HepG2 (cell line): ENCODE data around the gene MAP2K7.

Experiments
- ATAD3A ChIP-seq: sonication (generic); formaldehyde crosslinking; IDR thresholded peaks from 2 replicates; pipeline ENCODE4 v1.4.0; 2020; ENCODE audit warnings: missing genetic modification reagents
- CREB3 ChIP-seq: sonication (generic); formaldehyde crosslinking; IDR thresholded peaks from 2 replicates; pipeline ENCODE4 v1.5.0; 2020; ENCODE audit warnings: missing genetic modification reagents
- SRF ChIP-seq: IDR thresholded peaks from 2 replicates; pipeline ENCODE4 v1.6.1; 2011; ENCODE audit warnings: mild to moderate bottlenecking, low read depth, low read length, moderate library complexity
- YY1 ChIP-seq: IDR thresholded peaks from 2 replicates; pipeline ENCODE4 v1.6.1; 2011; ENCODE audit warnings: low read length, low read depth, moderate library complexity, mild to moderate bottlenecking; ENCODE audit not compliant: insufficient read depth, insufficient replicate concordance
- ZNF484 ChIP-seq: sonication (generic); formaldehyde crosslinking; IDR thresholded peaks from 2 replicates; pipeline ENCODE4 v1.5.1; 2020; ENCODE audit warnings: mild to moderate bottlenecking, low read depth, missing genetic modification reagents, borderline replicate concordance
- ZNF780A ChIP-seq: sonication (generic); formaldehyde crosslinking; IDR thresholded peaks from 2 replicates; pipeline ENCODE4 v1.8.0; 2022; ENCODE audit warnings: mild to moderate bottlenecking, missing genetic modification reagents, moderate library complexity
- ZNF879 ChIP-seq: sonication (generic); formaldehyde crosslinking; IDR thresholded peaks from 2 replicates; pipeline ENCODE4 v1.8.1; 2023; ENCODE audit warnings: missing genetic modification reagents
- ZXDC ChIP-seq: sonication (generic); formaldehyde crosslinking; IDR thresholded peaks from 2 replicates; pipeline ENCODE4 v1.5.0; 2020; ENCODE audit warnings: mild to moderate bottlenecking, missing genetic modification reagents
- TF ChIP-seq, protein P1 (sequence below), 2 experiments: IDR thresholded peaks; 2 replicates each; pipeline ENCODE4 v1.6.1; 2011 to 2012; ENCODE audit warnings: low read length in 2 of 2, borderline replicate concordance in 1 of 2, low read depth in 1 of 2, mild to moderate bottlenecking in 1 of 2, moderate library complexity in 1 of 2
- TF ChIP-seq, protein P2 (sequence below): sonication (generic); formaldehyde crosslinking; IDR thresholded peaks from 2 replicates; pipeline ENCODE4 v1.4.0; 2020; ENCODE audit warnings: missing genetic modification reagents

DNA sequence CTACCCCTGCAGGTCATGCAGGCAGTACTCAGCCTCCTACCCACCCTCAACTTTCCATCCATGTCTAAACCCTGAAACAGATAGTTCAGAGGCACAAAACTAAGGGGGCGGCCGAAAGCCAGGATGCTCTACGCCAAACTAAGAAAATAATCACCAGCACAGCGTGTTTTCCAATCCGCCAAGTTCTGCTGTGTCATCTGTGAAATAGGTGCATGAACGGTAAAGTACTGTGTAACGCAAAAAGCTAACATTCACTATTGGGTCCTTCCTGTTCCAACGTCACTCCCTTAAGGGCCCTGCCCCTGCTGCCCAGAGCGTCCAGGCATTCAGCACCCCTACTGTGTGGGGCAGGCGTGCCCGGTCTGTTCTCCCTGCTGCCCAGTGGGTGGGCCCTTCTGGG is 52.0 kb downstream of the MAP2K7 start:
- no peak for TF ChIP-seq SRF
- TF ChIP-seq ATAD3A (CRISPR knock-in tag), result no peak
- TF ChIP-seq YY1, result no peak
- TF ChIP-seq, protein P1, sequence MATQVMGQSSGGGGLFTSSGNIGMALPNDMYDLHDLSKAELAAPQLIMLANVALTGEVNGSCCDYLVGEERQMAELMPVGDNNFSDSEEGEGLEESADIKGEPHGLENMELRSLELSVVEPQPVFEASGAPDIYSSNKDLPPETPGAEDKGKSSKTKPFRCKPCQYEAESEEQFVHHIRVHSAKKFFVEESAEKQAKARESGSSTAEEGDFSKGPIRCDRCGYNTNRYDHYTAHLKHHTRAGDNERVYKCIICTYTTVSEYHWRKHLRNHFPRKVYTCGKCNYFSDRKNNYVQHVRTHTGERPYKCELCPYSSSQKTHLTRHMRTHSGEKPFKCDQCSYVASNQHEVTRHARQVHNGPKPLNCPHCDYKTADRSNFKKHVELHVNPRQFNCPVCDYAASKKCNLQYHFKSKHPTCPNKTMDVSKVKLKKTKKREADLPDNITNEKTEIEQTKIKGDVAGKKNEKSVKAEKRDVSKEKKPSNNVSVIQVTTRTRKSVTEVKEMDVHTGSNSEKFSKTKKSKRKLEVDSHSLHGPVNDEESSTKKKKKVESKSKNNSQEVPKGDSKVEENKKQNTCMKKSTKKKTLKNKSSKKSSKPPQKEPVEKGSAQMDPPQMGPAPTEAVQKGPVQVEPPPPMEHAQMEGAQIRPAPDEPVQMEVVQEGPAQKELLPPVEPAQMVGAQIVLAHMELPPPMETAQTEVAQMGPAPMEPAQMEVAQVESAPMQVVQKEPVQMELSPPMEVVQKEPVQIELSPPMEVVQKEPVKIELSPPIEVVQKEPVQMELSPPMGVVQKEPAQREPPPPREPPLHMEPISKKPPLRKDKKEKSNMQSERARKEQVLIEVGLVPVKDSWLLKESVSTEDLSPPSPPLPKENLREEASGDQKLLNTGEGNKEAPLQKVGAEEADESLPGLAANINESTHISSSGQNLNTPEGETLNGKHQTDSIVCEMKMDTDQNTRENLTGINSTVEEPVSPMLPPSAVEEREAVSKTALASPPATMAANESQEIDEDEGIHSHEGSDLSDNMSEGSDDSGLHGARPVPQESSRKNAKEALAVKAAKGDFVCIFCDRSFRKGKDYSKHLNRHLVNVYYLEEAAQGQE (IDR thresholded peaks at IDR 0.05; ENCODE audit: borderline replicate concordance in 1 of 2, low read depth in 1 of 2, low read length in 2 of 2), result no peak
- TF ChIP-seq, protein P2, sequence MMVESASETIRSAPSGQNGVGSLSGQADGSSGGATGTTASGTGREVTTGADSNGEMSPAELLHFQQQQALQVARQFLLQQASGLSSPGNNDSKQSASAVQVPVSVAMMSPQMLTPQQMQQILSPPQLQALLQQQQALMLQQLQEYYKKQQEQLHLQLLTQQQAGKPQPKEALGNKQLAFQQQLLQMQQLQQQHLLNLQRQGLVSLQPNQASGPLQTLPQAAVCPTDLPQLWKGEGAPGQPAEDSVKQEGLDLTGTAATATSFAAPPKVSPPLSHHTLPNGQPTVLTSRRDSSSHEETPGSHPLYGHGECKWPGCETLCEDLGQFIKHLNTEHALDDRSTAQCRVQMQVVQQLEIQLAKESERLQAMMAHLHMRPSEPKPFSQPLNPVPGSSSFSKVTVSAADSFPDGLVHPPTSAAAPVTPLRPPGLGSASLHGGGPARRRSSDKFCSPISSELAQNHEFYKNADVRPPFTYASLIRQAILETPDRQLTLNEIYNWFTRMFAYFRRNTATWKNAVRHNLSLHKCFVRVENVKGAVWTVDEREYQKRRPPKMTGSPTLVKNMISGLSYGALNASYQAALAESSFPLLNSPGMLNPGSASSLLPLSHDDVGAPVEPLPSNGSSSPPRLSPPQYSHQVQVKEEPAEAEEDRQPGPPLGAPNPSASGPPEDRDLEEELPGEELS, result no peak
- no peak for TF ChIP-seq ZXDC (CRISPR knock-in tag)
- TF ChIP-seq ZNF484, result no peak
- TF ChIP-seq ZNF780A (CRISPR knock-in tag), result no peak
- TF ChIP-seq CREB3 (CRISPR knock-in tag), result no peak
- no peak for TF ChIP-seq ZNF879 (CRISPR knock-in tag)
